ENCODE data around the gene SLX9.
"Not testable (repeated sequence)": the region's sequence is repeated elsewhere in the genome, so short reads cannot be mapped to it uniquely, and the experiment has no call there.

SLX9 gene

GRCh38 chr21:44962403-44962966 is 22.7 kb downstream of the SLX9 start:
- no peak for DNase-seq

- no peak for DNase-seq
These were observed 24.6 kb downstream of the SLX9 start for GRCh38 chr21:44964381-44964780.

GRCh38 chr21:44965251-44966022 is 25.6 kb downstream of the SLX9 start:
- DNase-seq: no peak

- DNase-seq: peak; percentile 24
These were observed 26.6 kb downstream of the SLX9 start for GRCh38 chr21:44966135-44967081.

- no peak for DNase-seq
These were observed 27.5 kb downstream of the SLX9 start for GRCh38 chr21:44967082-44968047.

- DNase-seq: no peak
These were observed 29.3 kb downstream of the SLX9 start for GRCh38 chr21:44969066-44969670.

- DNase-seq: no peak
These were observed 30.3 kb downstream of the SLX9 start for GRCh38 chr21:44969931-44970755.

GRCh38 chr21:44970766-44971671 is 31.2 kb downstream of the SLX9 start:
- DNase-seq: no peak

GRCh38 chr21:44971672-44971995 is 31.8 kb downstream of the SLX9 start:
- no peak for DNase-seq

- DNase-seq: no peak
These were observed 32.5 kb downstream of the SLX9 start for GRCh38 chr21:44972301-44972814.

- no peak for DNase-seq
These were observed 33.0 kb downstream of the SLX9 start for GRCh38 chr21:44972821-44973220.

- DNase-seq: no peak
These were observed 33.8 kb downstream of the SLX9 start for GRCh38 chr21:44973598-44973997.

- no peak for DNase-seq
These were observed 34.8 kb downstream of the SLX9 start for GRCh38 chr21:44974676-44975075.

GRCh38 chr21:44975720-44976555 is 36.1 kb downstream of the SLX9 start:
- DNase-seq: no peak

- DNase-seq: not testable (repeated sequence)
These were observed 36.9 kb downstream of the SLX9 start for GRCh38 chr21:44976556-44977393.

GRCh38 chr21:44977616-44978340 is 37.9 kb downstream of the SLX9 start:
- no peak for DNase-seq
